Measurements from ENCODE around the gene USP53. TPM values are rescaled to one million over a fixed set of nuclear protein-coding genes. Genes with fewer than 3 reads are reported as not detected.

The USP53 gene
- total RNA-seq, 1 experiment from 2014 or later, result 68.0 TPM

GRCh38 chr4:119284876-119285780, 72.6 kb downstream of the USP53 start:
- BruUV-seq (replicated peaks), result no TSS peak
- no peaks in the 10 kb centered on the region for H3K9me3 Mint-ChIP-seq (ENCODE audit: unreplicated experiment)
- no peak for TF ChIP-seq CTCF (IDR thresholded peaks at IDR 0.05; ENCODE audit: unreplicated experiment)
- DNase-seq (ENCODE audit: unreplicated experiment), result peak; percentile 13
- POLR2A ChIA-PET, result interaction anchor here (0.6 to 1.0 kb wide), 6 partner anchors 16 to 449 kb away, joined by 3 to 4 read pairs (median 3); partner anchors contain the start of gene USP53
- peak overlapping the region; percentile 64 for H3K4me3 Mint-ChIP-seq (ENCODE audit: unreplicated experiment)
- H3K27ac Mint-ChIP-seq (ENCODE audit: low read depth, unreplicated experiment), result peak overlapping the region; percentile 52
- intact Hi-C loops (cut with micrococcal nuclease), result loop anchor here (5.0 kb wide), 1 partner anchor 73 kb away; the partner anchor contains the start of gene USP53
- H3K4me1 Mint-ChIP-seq (ENCODE audit: insufficient read depth, unreplicated experiment), result peaks cover 18% of the 10 kb centered on the region
- CTCF ChIA-PET, result interaction anchor here (0.6 to 1.1 kb wide), 2 partner anchors 302 to 306 kb away, joined by 3 read pairs; no protein-coding TSS in a partner anchor
- H3K36me3 Mint-ChIP-seq (ENCODE audit: insufficient read depth, unreplicated experiment), result peaks cover 11% of the 10 kb centered on the region
- no peaks in the 10 kb centered on the region for H3K27me3 Mint-ChIP-seq (ENCODE audit: insufficient read depth, unreplicated experiment)

GRCh38 chr4:119286377-119287002, 74.0 kb downstream of the USP53 start:
- Mint-ChIP-seq H3K4me1 (ENCODE audit: insufficient read depth, unreplicated experiment) (peaks cover 18% of the 10 kb centered on the region), H3K27ac (ENCODE audit: low read depth, unreplicated experiment) (no peak overlapping the region), H3K9me3 (ENCODE audit: unreplicated experiment) (no peaks in the 10 kb centered on the region), H3K4me3 (ENCODE audit: unreplicated experiment) (no peak overlapping the region), H3K36me3 (ENCODE audit: insufficient read depth, unreplicated experiment) (peaks cover 17% of the 10 kb centered on the region), H3K27me3 (ENCODE audit: insufficient read depth, unreplicated experiment) (no peaks in the 10 kb centered on the region)
- BruUV-seq (replicated peaks), result no TSS peak
- ChIA-PET CTCF (interaction anchor here (0.8 to 1.1 kb wide), 11 partner anchors 11 to 315 kb away, joined by 3 to 10 read pairs (median 5); partner anchors contain the start of gene USP53), POLR2A (interaction anchor here (0.9 to 1.1 kb wide), 3 partner anchors 14 to 74 kb away, joined by 3 to 7 read pairs (median 4); partner anchors contain the start of gene USP53)
- peak; percentile 54 for TF ChIP-seq CTCF (IDR thresholded peaks at IDR 0.05; ENCODE audit: unreplicated experiment)
- intact Hi-C loops (cut with micrococcal nuclease), result loop anchor here (1.0 to 5.0 kb wide), 4 partner anchors 74 to 304 kb away; partner anchors contain the start of gene USP53
- DNase-seq (ENCODE audit: unreplicated experiment), result peak; percentile 64

- H3K27ac Mint-ChIP-seq (ENCODE audit: low read depth, unreplicated experiment), result no peak overlapping the region
- H3K27me3 Mint-ChIP-seq (ENCODE audit: insufficient read depth, unreplicated experiment), result no peaks in the 10 kb centered on the region
- no peak overlapping the region for H3K4me3 Mint-ChIP-seq (ENCODE audit: unreplicated experiment)
- H3K36me3 Mint-ChIP-seq (ENCODE audit: insufficient read depth, unreplicated experiment), result peaks cover 33% of the 10 kb centered on the region
- H3K9me3 Mint-ChIP-seq (ENCODE audit: unreplicated experiment), result no peaks in the 10 kb centered on the region
- intact Hi-C loops (cut with micrococcal nuclease), result loop anchor here (5.0 kb wide), 1 partner anchor 77 kb away; the partner anchor contains the start of gene USP53
- DNase-seq (ENCODE audit: unreplicated experiment), result no peak
- BruUV-seq (replicated peaks), result no TSS peak
- H3K4me1 Mint-ChIP-seq (ENCODE audit: insufficient read depth, unreplicated experiment), result peaks cover 7% of the 10 kb centered on the region
- TF ChIP-seq CTCF (IDR thresholded peaks at IDR 0.05; ENCODE audit: unreplicated experiment), result no peak
- POLR2A ChIA-PET, result interaction anchor here (1.1 to 3.0 kb wide), 3 partner anchors 10 to 247 kb away, joined by 3 to 13 read pairs (median 5); a partner anchor contains a TSS
- CTCF ChIA-PET, result interaction anchor here (0.6 to 6.2 kb wide), 6 partner anchors 11 to 309 kb away, joined by 3 to 39 read pairs (median 4); partner anchors contain the start of gene USP53
Measured at GRCh38 chr4:119289313-119289712, 76.8 kb downstream of the USP53 start.
